Keratinocyte (primary cell): ENCODE data around the gene EEPD1. TPM values are rescaled to one million over a fixed set of nuclear protein-coding genes. Genes with fewer than 3 reads are reported as not detected.

Experiments
- DNase-seq: peaks from one replicate; pipeline ENCODE4 v3.0.0-alpha.2; 2011; ENCODE audit warnings: low read depth, missing footprints, low spot score
- FAIRE-seq: peaks from 2 replicates; lab custom pipeline; 2011; peaks lifted over from hg19 to GRCh38; lab: Jason Lieb, UNC
- H2AFZ ChIP-seq: 2 replicates; pipeline ENCODE4 v1.6.0; 2012; ENCODE audit warnings: low read length, control low read depth, inconsistent platforms; ENCODE audit not compliant: control insufficient read depth
- H3K27ac ChIP-seq: 2 replicates; pipeline ENCODE4 v1.5.1; 2011; ENCODE audit warnings: low read length; ENCODE audit not compliant: control insufficient read depth, insufficient read depth
- H3K27me3 ChIP-seq: 3 replicates; pipeline ENCODE4 v1.6.0; 2011; ENCODE audit warnings: low read length; ENCODE audit not compliant: control insufficient read depth, insufficient read depth; ENCODE audit errors: extremely low read depth
- H3K36me3 ChIP-seq, 2 experiments: 2 replicates in 1 of 2; 3 replicates in 1 of 2; pipeline ENCODE4 v1.5.1; 2011; ENCODE audit warnings: low read length in 2 of 2, mild to moderate bottlenecking in 1 of 2; ENCODE audit not compliant: control insufficient read depth in 2 of 2, insufficient read depth in 2 of 2; ENCODE audit errors: extremely low read depth in 1 of 2
- H3K4me1 ChIP-seq: 3 replicates; pipeline ENCODE4 v1.5.1; 2011; ENCODE audit warnings: low read length; ENCODE audit not compliant: control insufficient read depth, insufficient read depth; ENCODE audit errors: extremely low read depth
- H3K4me2 ChIP-seq: 3 replicates; pipeline ENCODE4 v1.6.0; 2011; ENCODE audit warnings: low read depth, low read length; ENCODE audit not compliant: control insufficient read depth, insufficient read depth; ENCODE audit errors: extremely low read depth
- H3K4me3 ChIP-seq, 3 experiments: fragments of 200-600 bp in 1 of 3; sonication (generic) in 1 of 3; 2 replicates in 2 of 3; 3 replicates in 1 of 3; pipeline ENCODE4 v1.5.1; 2011 to 2016; ENCODE audit warnings: low read length in 3 of 3, mild to moderate bottlenecking in 3 of 3, control low read depth in 2 of 3, inconsistent platforms in 1 of 3, low read depth in 1 of 3, mixed read lengths in 1 of 3, mixed run types in 1 of 3, moderate library complexity in 1 of 3; ENCODE audit not compliant: control insufficient read depth in 2 of 3, insufficient read depth in 2 of 3; ENCODE audit errors: extremely low read depth in 1 of 3
- H3K79me2 ChIP-seq: 2 replicates; pipeline ENCODE4 v1.6.0; 2012; ENCODE audit warnings: low read length; ENCODE audit not compliant: control insufficient read depth, insufficient read depth
- H3K9ac ChIP-seq: 3 replicates; pipeline ENCODE4 v1.6.0; 2011; ENCODE audit warnings: low read length; ENCODE audit not compliant: control insufficient read depth, insufficient read depth; ENCODE audit errors: extremely low read depth
- H3K9me1 ChIP-seq: 3 replicates; pipeline ENCODE4 v1.6.0; 2011; ENCODE audit warnings: low read length; ENCODE audit not compliant: control insufficient read depth, insufficient read depth; ENCODE audit errors: extremely low read depth
- H3K9me3 ChIP-seq: 2 replicates; pipeline ENCODE4 v1.5.1; 2012; ENCODE audit warnings: low read depth, low read length; ENCODE audit not compliant: control insufficient read depth
- H4K20me1 ChIP-seq: 3 replicates; pipeline ENCODE4 v1.6.0; 2011; ENCODE audit warnings: low read length; ENCODE audit not compliant: control insufficient read depth, insufficient read depth; ENCODE audit errors: extremely low read depth
- CTCF ChIP-seq, 3 experiments: IDR thresholded peaks in 1 of 3; conservative IDR thresholded peaks in 1 of 3; optimal IDR thresholded peaks in 1 of 3; 2 replicates in 2 of 3; 3 replicates in 1 of 3; pipeline versions ENCODE3 to v1.5.1; 2011; ENCODE audit warnings: low read length in 3 of 3, mild to moderate bottlenecking in 3 of 3, moderate library complexity in 2 of 3, control low read depth in 1 of 3, inconsistent platforms in 1 of 3; ENCODE audit not compliant: insufficient read depth in 2 of 3; ENCODE audit errors: extremely low read depth in 1 of 3
- EZH2 ChIP-seq: IDR thresholded peaks from one replicate; pipeline ENCODE4 v1.6.1; 2012; ENCODE audit warnings: inconsistent platforms, mild to moderate bottlenecking, low read length, moderate library complexity
- dilution Hi-C: fragments of 300-500 bp; cut with MboI; formaldehyde crosslinking; loops from one replicate; pipeline ENCODE4 v1.7.0; 2020; ENCODE audit warnings: low sequenced_read_pairs; ENCODE audit not compliant: extremely low pct_ligation_motif_present
- polyA plus RNA-seq, 5 experiments: library from polyadenylated mRNA; depleted of rRNA in 3 of 5; stranded (reverse) in 3 of 5; stranded (forward) in 1 of 5; unstranded in 1 of 5; fragments of >200 nt; gene quantifications; 1 replicate in 1 of 5; 2 replicates in 3 of 5; 3 replicates in 1 of 5; pipeline versions ENCODE4 v1.2.1 to v1.2.3, GENCODE V29; 2011 to 2012; ENCODE audit warnings: missing spikeins in 2 of 5, low read depth in 1 of 5, low replicate concordance in 1 of 5

The EEPD1 gene
- polyA plus RNA-seq, 1 donor (not counting 4 experiments of a cell fraction or from before 2014, with no cell fraction given): 1.2 TPM

GRCh38 chr7:36217211-36217960, 64.3 kb downstream of the EEPD1 start:
- no peaks in the 10 kb centered on the region for H3K9me1 ChIP-seq
- no peaks in the 10 kb centered on the region for H4K20me1 ChIP-seq
- no peaks in the 10 kb centered on the region for H3K9me3 ChIP-seq
- H3K27ac ChIP-seq: no peak overlapping the region
- dilution Hi-C loops: no loop called here
- H3K4me1 ChIP-seq: no peaks in the 10 kb centered on the region
- no peak overlapping the region for H3K4me2 ChIP-seq
- no peak overlapping the region for H2AFZ ChIP-seq
- H3K36me3 ChIP-seq: no peaks in the 10 kb centered on the region
- H3K27me3 ChIP-seq: no peaks in the 10 kb centered on the region
- FAIRE-seq (no peak), DNase-seq (no peak)
- no peak for TF ChIP-seq EZH2
- TF ChIP-seq CTCF (optimal IDR thresholded peaks at IDR 0.05 in 1 of 3, IDR thresholded peaks at IDR 0.05 in 1 of 3, conservative IDR thresholded peaks at IDR 0.05 in 1 of 3; ENCODE audit: extremely low read depth in 1 of 3, insufficient read depth in 2 of 3, low read length in 3 of 3): no peak
- no peaks in the 10 kb centered on the region for H3K79me2 ChIP-seq
- H3K9ac ChIP-seq: no peak overlapping the region
- H3K4me3 ChIP-seq: no peak overlapping the region

GRCh38 chr7:36217961-36218284, 64.9 kb downstream of the EEPD1 start:
- FAIRE-seq: no peak
- no peak overlapping the region for H3K9ac ChIP-seq

More at GRCh38 chr7:36217961-36218284, 64.9 kb downstream of the EEPD1 start:
- Histone ChIP-seq H3K9me3 (no peaks in the 10 kb centered on the region), H3K9me1 (no peaks in the 10 kb centered on the region), H3K4me1 (no peaks in the 10 kb centered on the region), H3K79me2 (no peaks in the 10 kb centered on the region), H3K27ac (no peak overlapping the region), H3K4me3 (no peak overlapping the region), H3K27me3 (no peaks in the 10 kb centered on the region), H2AFZ (no peak overlapping the region), H4K20me1 (no peaks in the 10 kb centered on the region), H3K4me2 (no peak overlapping the region), H3K36me3 (no peaks in the 10 kb centered on the region)
- dilution Hi-C loops: no loop called here
- DNase-seq: no peak
- TF ChIP-seq CTCF (optimal IDR thresholded peaks at IDR 0.05 in 1 of 3, IDR thresholded peaks at IDR 0.05 in 1 of 3, conservative IDR thresholded peaks at IDR 0.05 in 1 of 3; ENCODE audit: extremely low read depth in 1 of 3, insufficient read depth in 2 of 3, low read length in 3 of 3): no peak
- TF ChIP-seq EZH2: no peak
